Uterus (tissue), 4 donors: ENCODE measurements around the gene MYO1G. TPM values are rescaled to one million over a fixed set of nuclear protein-coding genes. Genes with fewer than 3 reads are reported as not detected.

Experiments
- DNase-seq, 2 donors: peaks; one replicate each; pipeline ENCODE4 v3.0.0-alpha.2; 2019 to 2020
- H3K27ac ChIP-seq, 2 donors: fragments of 200-600 bp; sonication (generic); 1 replicate in 1 of 2; 2 replicates in 1 of 2; pipeline ENCODE4 v1.5.1; 2016 to 2018
- H3K27me3 ChIP-seq, 2 donors: fragments of 200-600 bp; sonication (generic); one replicate each; pipeline ENCODE4 v1.5.1; 2018 to 2019; ENCODE audit warnings: control low read depth in 1 of 2
- H3K36me3 ChIP-seq, 2 donors: fragments of 200-600 bp; sonication (generic); one replicate each; pipeline ENCODE4 v1.5.1; 2019; ENCODE audit warnings: control low read depth in 1 of 2
- H3K4me1 ChIP-seq, 2 donors: fragments of 200-600 bp; sonication (generic); one replicate each; pipeline ENCODE4 v1.5.1; 2018 to 2019; ENCODE audit warnings: control low read depth in 1 of 2
- H3K4me3 ChIP-seq, 2 donors: fragments of 200-600 bp; sonication (generic); 1 replicate in 1 of 2; 2 replicates in 1 of 2; pipeline ENCODE4 v1.5.1; 2018 to 2019; ENCODE audit warnings: mild to moderate bottlenecking in 1 of 2
- H3K9me3 ChIP-seq, 2 donors: fragments of 200-600 bp; sonication (generic); one replicate each; pipeline ENCODE4 v1.5.1; 2019; ENCODE audit warnings: control low read depth in 1 of 2
- CTCF ChIP-seq, 4 experiments: fragments of 200-600 bp in 2 of 4; fragments of 450-650 bp in 2 of 4; sonication (generic) in 2 of 4; IDR thresholded peaks; one replicate each; pipeline ENCODE4 v1.5.1; 2016 to 2019; ENCODE audit warnings: antibody characterized with exemption in 4 of 4, mild to moderate bottlenecking in 2 of 4, moderate library complexity in 1 of 4
- POLR2A ChIP-seq, 2 donors: fragments of 450-650 bp; IDR thresholded peaks; one replicate each; pipeline ENCODE4 v1.6.1; 2016; ENCODE audit warnings: antibody characterized with exemption in 2 of 2, mild to moderate bottlenecking in 1 of 2, moderate library complexity in 1 of 2
- intact Hi-C: fragments of 100-400 bp; cut with DNase I; formaldehyde crosslinking; loops from one replicate; pipeline ENCODE4 v1.15.1; 2023; ENCODE audit warnings: low total_unique reads
- total RNA-seq, 4 donors: library from RNA; depleted of rRNA in 3 of 4; stranded (reverse); fragments of >200 nt in 3 of 4; gene quantifications; one replicate each; pipeline versions ENCODE4 v1.1.0 to v1.2.4, GENCODE V29; 2014 to 2023
- donor health status: DM: yes; HTN: yes; CAD: no.

The MYO1G gene
- total RNA-seq, 4 donors from 2014 or later: 0.59 to 3.1 (median 1.2) TPM

- H3K36me3 ChIP-seq: no peaks in the 10 kb centered on the region
- TF ChIP-seq CTCF (IDR thresholded peaks at IDR 0.05) (no peak), POLR2A (IDR thresholded peaks at IDR 0.05) (no peak)
- no peaks in the 10 kb centered on the region for H3K27me3 ChIP-seq
- no peaks in the 10 kb centered on the region for H3K9me3 ChIP-seq
- intact Hi-C loops: no loop called here
- no peak overlapping the region for H3K4me3 ChIP-seq
- DNase-seq: no peak
- H3K4me1 ChIP-seq: no peaks in the 10 kb centered on the region
- H3K27ac ChIP-seq: no peak overlapping the region
Measured at GRCh38 chr7:44971902-44972441, 6.8 kb downstream of the MYO1G start.

DNA sequence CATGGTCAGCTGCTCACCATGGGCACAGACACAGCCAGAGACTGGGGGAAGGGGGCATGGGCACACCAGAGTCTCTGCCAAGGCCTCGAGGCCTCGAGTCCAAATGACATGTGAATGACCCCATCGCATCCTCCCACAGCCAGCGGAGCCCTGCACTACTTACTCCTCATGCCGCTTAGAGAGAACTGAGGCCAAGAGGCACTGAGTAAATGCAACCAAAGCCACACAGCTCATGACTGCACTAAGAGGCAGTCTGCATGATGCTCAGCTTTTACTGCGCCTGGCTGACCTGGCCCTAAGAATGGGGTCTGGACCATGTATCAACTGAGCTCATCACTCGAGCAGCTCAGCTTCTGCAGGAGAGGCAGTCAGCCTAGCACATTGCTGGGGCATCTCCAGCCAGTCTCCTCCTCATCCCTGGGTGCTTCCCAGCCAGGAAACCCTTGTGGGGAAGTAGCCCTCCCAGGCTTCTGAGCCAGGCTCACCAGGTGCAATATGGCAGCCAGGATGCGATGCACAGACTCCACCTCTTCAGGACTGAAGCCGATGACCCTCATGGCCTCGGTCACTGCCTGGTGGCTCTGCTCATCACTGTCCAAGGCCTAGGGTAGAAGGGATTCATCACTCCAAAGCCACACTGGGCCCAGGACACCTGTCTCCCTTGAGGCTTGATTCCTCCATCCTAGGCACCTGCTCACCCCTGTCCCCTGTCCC, 7.5 kb downstream of the MYO1G start:
- no peak for TF ChIP-seq POLR2A (IDR thresholded peaks at IDR 0.05)
- TF ChIP-seq CTCF (IDR thresholded peaks at IDR 0.05): no peak
- Histone ChIP-seq H3K4me1 (no peaks in the 10 kb centered on the region), H3K4me3 (no peak overlapping the region), H3K27me3 (no peaks in the 10 kb centered on the region), H3K27ac (no peak overlapping the region), H3K9me3 (no peaks in the 10 kb centered on the region), H3K36me3 (no peaks in the 10 kb centered on the region)
- DNase-seq: no peak
- intact Hi-C loops: no loop called here

- Histone ChIP-seq H3K36me3 (no peaks in the 10 kb centered on the region), H3K27me3 (no peaks in the 10 kb centered on the region), H3K4me1 (no peaks in the 10 kb centered on the region), H3K4me3 (no peak overlapping the region), H3K9me3 (no peaks in the 10 kb centered on the region), H3K27ac (no peak overlapping the region)
- no peak for DNase-seq
- intact Hi-C loops: no loop called here
- no peak for TF ChIP-seq CTCF (IDR thresholded peaks at IDR 0.05)
- TF ChIP-seq POLR2A (IDR thresholded peaks at IDR 0.05): no peak
Measured at GRCh38 chr7:44970523-44971051, 8.2 kb downstream of the MYO1G start.

- no peaks in the 10 kb centered on the region for H3K4me1 ChIP-seq
- intact Hi-C loops: no loop called here
- H3K4me3 ChIP-seq: no peak overlapping the region
- no peak for DNase-seq
- H3K27me3 ChIP-seq: no peaks in the 10 kb centered on the region
- H3K9me3 ChIP-seq: no peaks in the 10 kb centered on the region
- no peak overlapping the region for H3K27ac ChIP-seq
- H3K36me3 ChIP-seq: no peaks in the 10 kb centered on the region
- TF ChIP-seq CTCF (IDR thresholded peaks at IDR 0.05) (no peak), POLR2A (IDR thresholded peaks at IDR 0.05) (no peak)
Measured at GRCh38 chr7:44969701-44970522, 8.9 kb downstream of the MYO1G start.
